ENCODE data around the gene MVD. TPM values are rescaled to one million over a fixed set of nuclear protein-coding genes. Genes with fewer than 3 reads are reported as not detected.
"Not testable (repeated sequence)": the region's sequence is repeated elsewhere in the genome, so short reads cannot be mapped to it uniquely, and the experiment has no call there.

MVD gene
- total RNA-seq, 1 donor from 2014 or later = 29.2 TPM

GRCh38 chr16:88624481-88624880, 38.4 kb downstream of the MVD start:
- no peak for DNase-seq

- no peak for DNase-seq
Measured at GRCh38 chr16:88623858-88624257, 39.0 kb downstream of the MVD start.

- DNase-seq = no peak
Measured at GRCh38 chr16:88622866-88623265, 40.0 kb downstream of the MVD start.

GRCh38 chr16:88622125-88622524, 40.8 kb downstream of the MVD start:
- DNase-seq = no peak

DNA sequence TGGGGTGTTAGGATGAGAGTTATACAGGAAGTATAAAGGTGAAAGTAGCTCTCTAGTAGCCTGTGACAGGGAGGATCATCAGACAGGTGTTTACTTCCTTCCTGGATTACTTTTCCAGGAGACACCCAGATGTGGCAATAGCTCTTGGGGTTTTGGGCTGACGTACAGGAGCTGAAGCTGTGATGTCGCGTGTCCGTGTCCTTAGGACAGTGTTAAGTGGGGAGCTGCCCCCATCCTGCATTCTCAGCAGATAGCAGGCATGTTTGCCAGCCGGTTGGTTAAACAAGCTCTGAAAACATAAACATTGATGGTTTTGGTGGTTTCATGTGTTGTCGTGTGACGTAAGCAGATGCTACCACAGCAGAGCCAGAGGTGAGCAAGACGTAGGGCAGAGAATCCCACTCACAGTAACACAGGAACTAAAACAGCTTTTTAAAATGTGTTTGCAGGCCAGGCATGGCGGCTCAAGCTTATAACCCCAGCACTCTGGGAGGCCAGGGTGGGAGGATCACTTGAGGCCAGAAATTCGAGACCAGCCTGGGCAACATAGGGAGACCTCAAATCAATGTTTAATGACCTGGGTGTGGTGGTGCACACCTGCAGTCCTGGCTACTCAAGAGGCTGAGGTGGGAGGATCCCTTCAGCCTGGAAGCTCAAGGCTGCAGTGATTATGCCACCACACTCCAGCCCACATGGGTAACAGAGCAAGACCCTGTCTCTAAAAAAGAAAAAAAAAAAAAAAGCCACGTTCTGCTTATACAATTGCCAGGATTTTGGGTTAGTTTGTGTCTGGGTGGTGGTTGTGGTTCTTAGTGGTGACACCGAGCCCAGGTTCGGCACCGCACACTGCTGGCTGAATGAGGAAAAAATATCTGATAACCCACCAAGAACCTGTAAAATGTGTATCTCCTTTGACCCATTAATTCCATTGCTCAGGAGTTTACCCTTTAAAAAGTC, 42.8 kb downstream of the MVD start:
- DNase-seq = no peak

DNA sequence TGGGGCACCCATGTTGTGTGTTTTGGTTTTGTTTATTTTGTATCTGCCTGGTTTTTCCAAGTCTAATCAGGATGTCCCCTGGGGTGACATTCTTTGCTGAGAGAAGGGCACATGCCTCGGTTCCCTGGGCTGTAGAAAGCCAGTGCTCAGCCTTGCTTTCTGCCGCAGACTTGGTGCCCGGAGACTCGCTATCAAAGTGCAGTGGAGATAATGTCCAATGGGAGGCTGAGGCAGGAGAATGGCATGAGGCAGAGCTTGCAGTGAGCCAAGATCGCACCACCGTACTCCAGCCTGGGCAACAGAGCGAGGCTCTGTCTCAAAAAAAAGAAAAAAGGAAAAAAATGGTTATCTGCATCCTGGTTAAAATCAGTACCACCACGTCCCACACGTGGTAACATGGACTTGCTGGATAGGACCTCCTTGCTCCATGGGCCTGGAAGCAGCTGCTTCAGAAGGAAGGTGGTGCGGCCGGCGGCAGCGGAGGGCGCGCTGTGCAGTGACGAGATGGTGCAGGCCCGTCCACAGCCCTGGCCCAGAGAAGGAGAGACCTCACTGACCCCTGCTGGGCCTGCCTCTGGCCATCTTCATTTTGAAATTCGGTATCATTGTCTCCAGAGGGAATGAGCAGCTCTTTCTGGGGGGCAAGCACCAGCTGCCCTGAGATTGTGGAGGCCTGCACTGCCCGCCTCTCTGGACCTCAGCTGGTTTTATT, 43.8 kb downstream of the MVD start:
- DNase-seq = no peak

- no peak for DNase-seq
Measured at GRCh38 chr16:88618182-88618955, 44.5 kb downstream of the MVD start.

DNA sequence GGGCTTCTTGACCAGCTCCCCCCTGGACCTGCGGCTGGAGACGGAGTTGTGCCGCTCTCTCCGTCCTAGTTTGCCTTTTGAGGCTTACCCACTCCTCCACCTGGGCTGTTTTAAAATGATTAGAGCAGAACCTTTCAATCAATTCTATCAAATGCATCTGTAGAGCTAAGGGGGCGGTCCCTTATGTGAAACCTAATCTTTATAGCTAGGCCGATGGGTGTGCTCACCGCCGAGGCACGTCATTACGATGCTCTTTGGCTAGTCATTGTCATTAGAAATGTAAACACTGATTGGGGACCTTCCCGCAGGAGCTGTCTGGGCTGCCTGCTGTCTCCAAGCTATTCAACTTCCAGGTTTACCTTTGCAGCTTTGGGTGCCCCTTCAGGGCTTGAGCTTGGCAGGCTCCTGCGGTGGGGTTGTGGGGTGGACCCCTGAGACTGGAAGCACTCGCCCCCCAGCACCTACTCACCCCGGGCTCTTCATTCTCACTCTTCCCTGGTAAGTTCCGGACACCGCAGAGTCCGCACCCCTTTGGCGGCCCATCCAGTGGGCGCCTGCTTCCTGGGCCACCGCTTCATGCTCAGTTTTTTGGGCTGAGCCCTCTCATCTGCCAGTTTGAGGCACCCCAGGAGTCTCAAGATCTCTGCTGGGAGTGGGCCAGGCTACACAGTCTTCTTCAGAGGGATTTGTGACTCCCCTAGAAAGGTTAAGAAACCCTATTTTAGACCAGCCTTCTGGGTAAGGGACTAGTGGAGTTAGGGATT, 45.4 kb downstream of the MVD start:
- DNase-seq = no peak

- DNase-seq = no peak
Measured at GRCh38 chr16:88616736-88617135, 46.2 kb downstream of the MVD start.

DNA sequence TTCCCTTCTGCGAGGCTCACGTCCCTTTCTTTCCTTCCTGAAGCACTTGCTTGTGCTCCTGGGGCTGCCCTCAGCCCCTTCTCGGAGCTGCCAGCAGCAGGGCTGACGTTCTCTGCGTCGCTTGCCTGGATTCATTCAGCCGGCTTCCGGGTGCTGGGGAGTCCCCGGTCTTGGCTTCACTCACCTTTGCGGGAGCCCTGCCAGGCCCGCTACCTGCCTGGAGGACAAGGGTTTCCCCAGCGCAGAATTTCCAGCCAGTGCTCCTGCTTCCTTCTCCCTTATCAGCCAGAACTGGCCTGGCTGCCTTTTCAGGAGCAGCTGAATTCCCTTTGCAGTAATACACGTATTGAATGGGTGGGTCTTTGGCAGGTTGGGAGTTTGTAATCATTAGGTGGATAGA, 46.6 kb downstream of the MVD start:
- DNase-seq = no peak

GRCh38 chr16:88614818-88615580, 47.9 kb downstream of the MVD start:
- DNase-seq = peak; percentile 26

- no peak for DNase-seq
Measured at GRCh38 chr16:88613911-88614817, 48.7 kb downstream of the MVD start.

- DNase-seq = peak; percentile 66
Measured at GRCh38 chr16:88613293-88613692, 49.6 kb downstream of the MVD start.

DNA sequence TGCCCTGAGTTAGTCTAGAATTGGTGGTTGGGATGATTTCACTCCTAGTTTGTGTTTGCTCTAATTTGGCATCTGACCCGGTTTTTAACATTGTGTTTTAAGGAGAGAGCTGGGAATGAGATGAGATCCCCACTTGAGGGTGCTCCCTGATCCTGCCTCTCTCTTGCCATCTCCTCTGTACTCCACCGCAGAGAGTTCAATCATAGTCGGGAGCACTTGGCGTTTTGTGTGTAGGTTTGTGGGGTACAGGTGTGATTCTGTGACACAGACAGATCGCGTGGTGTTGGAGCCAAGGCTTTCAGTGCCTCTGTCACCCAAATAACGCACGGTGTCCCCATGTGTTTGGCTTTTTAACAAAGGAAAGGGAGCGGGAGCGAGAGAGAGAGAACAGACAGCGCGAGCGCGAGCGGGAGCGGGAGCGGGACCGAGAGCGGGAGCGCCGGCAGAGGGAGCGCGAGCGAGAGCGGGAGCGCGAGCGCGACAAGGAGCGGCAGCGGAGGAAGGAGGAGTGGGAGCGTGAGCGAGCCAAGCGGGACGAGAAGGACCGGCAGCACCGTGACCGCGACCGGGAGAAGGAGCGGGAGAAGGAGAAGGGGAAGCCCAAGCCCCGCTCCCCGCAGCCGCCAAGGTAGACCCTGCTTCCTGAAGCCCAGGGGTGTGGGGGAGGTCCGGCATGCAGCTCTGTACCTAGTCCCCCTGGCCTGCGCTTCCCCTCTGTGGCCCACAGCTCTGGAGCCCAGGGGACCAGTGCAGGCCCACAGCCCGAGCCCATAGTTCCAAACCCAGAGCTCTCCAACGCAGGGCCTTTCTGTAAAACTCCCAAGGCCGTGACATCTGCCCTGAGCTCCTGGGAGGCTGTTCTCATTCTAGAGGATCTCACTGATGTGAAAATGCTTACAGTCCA, 51.7 kb downstream of the MVD start:
- peak; percentile 56 for DNase-seq

DNA sequence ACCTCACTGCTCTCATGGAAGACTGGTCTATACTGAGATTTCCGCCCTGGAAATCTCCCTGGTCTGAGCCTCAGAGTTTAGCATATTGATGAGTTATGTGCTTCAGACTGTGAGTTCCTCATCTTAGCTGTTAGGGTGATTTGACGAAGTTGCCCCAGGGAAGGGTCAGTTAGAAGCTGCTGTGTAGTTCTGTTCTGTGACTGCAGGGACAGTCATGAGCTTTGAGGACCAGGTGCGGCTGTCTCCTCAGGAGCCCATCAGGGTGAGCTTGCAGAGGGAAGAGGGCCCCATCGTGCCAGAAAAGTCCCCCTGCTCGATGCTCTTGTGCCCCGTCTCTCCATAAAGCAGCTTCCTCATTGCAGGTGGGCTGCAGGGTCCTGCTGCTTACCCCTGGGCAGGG, 52.8 kb downstream of the MVD start:
- DNase-seq = no peak

GRCh38 chr16:88609426-88609825, 53.5 kb downstream of the MVD start:
- not testable (repeated sequence) for DNase-seq

GRCh38 chr16:88608076-88608475, 54.8 kb downstream of the MVD start:
- DNase-seq = no peak

GRCh38 chr16:88606148-88606757, 56.6 kb downstream of the MVD start:
- no peak for DNase-seq

All from tongue (tissue), 2 donors.